ENCODE results near the gene ANGPTL1.
"Not testable (repeated sequence)": the region's sequence is repeated elsewhere in the genome, so short reads cannot be mapped to it uniquely, and the experiment has no call there.

The ANGPTL1 gene

GRCh38 chr1:178864326-178864725, 6.6 kb downstream of the ANGPTL1 start:
- no peak for DNase-seq

GRCh38 chr1:178862864-178863263, 8.0 kb downstream of the ANGPTL1 start:
- DNase-seq: no peak

DNA sequence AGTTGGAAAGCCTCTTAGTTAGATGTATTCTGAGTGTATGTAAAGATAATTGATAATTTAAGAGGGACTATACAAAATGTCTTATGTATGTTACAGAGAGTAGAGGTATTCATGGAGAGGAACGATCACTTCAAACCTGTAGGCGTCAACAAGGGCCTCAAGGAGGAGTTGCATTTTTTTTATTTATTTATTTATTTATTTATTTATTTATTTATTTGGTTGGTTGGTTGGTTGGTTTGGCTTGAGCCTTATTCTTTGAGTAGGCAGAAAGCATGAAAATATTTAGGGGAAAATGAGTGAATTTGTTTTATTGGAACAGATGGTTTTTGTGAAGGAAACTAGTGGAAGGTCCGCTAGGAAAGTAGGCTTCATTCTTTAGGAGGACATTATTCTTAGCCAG, 8.5 kb downstream of the ANGPTL1 start:
- no peak for DNase-seq

GRCh38 chr1:178857126-178857525, 13.8 kb downstream of the ANGPTL1 start:
- DNase-seq: no peak

GRCh38 chr1:178849918-178850317, 21.0 kb downstream of the ANGPTL1 start:
- no peak for DNase-seq

DNA sequence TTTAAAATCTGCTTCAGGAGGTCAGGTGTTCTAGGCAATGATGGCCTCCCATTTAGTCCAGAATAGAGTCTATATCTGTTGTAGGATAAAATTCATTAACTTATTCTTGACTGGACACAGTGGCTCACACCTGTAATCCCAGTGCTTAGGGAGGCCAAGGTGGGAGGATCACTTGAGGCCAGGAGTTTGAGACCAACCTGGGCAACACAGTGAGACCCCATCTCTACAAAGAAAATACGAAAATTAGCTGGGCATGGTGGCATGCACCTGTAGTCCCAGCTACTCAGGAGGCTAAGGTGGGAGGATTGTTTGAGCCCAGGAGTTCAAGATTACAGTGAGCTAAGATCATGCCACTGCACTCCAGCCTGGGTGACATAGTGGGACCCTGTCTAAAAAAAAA, 23.0 kb downstream of the ANGPTL1 start:
- DNase-seq: not testable (repeated sequence)

DNA sequence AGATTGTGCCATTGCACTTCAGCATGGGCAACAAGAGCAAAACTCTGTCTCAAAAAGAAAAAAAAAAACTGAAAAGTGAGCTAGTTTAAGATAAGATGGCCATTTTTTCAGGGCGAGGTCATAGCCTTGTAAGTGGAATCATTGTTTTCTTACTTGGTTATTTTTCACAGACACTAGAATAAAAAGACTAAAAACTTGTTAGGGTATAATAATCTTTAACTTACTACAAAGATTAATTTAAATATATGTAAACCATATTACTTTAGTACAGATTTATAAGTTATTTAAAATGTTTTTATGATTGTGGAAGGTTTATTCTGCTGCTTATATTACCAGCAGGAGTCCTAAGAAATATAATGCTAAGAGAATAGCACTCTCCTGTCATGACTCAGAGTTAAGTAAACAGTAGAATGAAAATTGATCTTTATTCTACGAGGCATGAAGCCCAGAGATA, 23.5 kb downstream of the ANGPTL1 start:
- no peak for DNase-seq

DNA sequence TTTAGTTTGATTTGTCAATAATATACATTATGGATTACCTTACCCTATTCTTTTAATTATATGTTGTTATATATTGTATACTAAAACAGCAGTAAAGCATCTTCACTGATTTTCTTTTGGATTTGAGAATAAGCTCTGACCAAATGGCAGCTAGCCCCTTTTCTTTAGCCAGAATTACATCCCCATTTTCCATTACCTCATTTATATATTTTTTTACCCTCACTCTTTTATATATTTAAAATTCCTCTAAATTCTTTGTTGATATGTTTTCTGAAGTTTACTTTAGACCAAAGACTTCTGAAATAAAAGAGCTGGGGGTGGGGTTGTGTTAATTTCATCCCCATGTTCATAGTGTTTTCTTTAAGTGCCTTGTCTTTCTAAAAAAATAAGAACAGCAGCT, 24.6 kb downstream of the ANGPTL1 start:
- DNase-seq: no peak

- no peak for DNase-seq
These were observed 26.4 kb downstream of the ANGPTL1 start for GRCh38 chr1:178844436-178844835.

GRCh38 chr1:178825167-178825566, 45.7 kb downstream of the ANGPTL1 start:
- no peak for DNase-seq

DNA sequence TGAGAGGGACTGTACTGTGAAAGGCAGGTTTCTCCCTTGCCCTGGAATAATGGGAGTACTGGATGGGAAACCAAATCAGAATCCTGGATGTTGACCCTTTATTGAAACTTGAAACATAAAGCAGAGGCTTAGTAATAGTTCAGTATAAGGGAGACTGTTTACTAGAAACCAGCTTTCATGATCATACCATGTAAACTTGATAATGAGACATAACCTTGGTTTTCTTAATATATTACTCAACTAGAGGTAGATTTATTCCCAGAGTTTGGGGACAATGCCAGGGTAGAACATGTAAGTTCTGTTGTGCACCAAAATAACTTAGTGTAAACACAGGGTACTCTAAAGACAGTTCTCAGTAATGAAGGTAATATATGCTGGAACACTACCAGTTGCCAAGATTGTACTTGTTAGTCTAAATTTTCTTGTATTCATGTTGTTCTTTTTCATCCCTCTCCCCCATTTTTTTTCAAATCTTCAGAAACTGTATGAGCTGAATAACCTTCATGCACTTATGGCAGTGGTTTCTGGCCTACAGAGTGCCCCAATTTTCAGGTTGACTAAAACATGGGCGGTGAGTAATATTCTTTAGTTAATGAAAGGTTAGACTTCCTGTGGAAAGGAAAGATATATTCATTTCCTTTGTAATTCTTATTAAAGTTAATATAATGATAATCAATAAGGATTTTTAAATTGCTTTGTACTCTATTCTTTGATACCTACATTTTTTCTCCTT, 49.6 kb downstream of the ANGPTL1 start:
- DNase-seq: no peak

GRCh38 chr1:178819123-178819522, 51.8 kb downstream of the ANGPTL1 start:
- no peak for DNase-seq

GRCh38 chr1:178818416-178818815, 52.5 kb downstream of the ANGPTL1 start:
- DNase-seq: no peak

DNA sequence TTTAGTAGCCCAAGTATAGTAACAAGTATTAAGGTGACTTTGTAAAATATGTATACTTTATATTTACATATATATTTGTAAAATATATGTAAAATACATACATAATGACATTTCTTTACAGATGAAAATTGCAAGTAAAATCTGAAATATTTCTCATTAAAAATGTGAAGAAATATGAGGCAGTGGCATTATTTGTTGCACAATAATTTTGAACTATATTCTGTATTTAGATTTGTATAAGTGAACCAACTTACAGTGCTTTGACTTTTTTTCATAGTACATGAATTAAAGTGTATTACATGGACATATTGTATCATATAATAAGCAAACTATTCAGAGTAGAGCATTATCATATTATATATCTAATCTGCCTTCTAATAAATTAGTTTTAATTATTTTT, 60.3 kb downstream of the ANGPTL1 start:
- no peak for DNase-seq

- no peak for DNase-seq
These were observed 62.3 kb downstream of the ANGPTL1 start for GRCh38 chr1:178808529-178808928.

- no peak for DNase-seq
These were observed 64.1 kb downstream of the ANGPTL1 start for GRCh38 chr1:178806665-178807300.

GRCh38 chr1:178802873-178803272, 68.0 kb downstream of the ANGPTL1 start:
- DNase-seq: no peak
